GM21825 (cell line): Measurements from ENCODE around the gene PRDM8.
"Not testable (repeated sequence)": the region's sequence is repeated elsewhere in the genome, so short reads cannot be mapped to it uniquely, and the experiment has no call there.

ENCODE experiments used
- ATAC-seq: cut with Tn5 transposase; IDR thresholded peaks from one replicate; pipeline ENCODE4 v1.9.1; 2021; ENCODE audit warnings: mild to moderate bottlenecking, moderate library complexity; ENCODE audit not compliant: unreplicated experiment

PRDM8 gene

DNA sequence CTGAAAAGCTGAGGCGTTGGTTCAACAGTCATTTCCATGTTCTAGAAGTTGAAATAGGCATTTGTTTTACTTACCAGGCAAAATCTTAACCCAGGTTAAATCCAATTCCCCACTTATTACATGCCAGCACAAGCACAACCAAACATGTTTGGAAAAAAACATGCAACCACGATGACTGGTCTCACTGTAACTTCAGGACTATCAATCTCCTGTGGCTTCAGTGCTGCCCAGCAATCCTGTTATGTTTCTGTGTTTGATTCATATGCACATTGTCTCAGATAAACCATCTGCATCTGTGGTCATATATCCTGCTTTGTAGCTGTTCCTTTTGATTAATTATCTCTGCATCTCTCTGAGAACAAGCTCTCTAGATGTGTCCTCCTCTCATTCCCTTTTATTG is 28.3 kb downstream of the PRDM8 start:
- no peak for ATAC-seq

- no peak for ATAC-seq
These were observed 28.8 kb downstream of the PRDM8 start for GRCh38 chr4:80226094-80226493.

GRCh38 chr4:80228460-80228859 is 31.2 kb downstream of the PRDM8 start:
- ATAC-seq: no peak

DNA sequence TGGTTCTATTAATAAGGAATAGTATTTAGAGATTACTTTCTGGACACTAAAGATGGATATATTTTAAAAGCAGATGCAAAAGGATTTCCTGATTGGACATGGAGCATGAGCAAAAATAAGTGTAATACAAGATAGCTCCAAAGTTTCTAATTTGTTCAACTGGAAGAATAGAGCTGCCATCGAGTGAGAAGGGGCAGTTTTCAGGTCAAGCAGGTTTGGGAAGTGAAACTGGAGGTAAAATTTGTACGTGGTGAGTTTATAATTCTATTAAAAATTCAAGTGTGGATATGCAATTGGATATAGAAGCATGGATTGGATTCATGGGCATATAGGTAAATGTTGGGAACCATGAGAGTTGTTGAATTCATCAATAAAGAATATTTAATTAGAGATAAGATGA is 31.8 kb downstream of the PRDM8 start:
- peak; percentile 26 for ATAC-seq

GRCh38 chr4:80229590-80229989 is 32.3 kb downstream of the PRDM8 start:
- ATAC-seq: peak; percentile 96

- no peak for ATAC-seq
These were observed 33.9 kb downstream of the PRDM8 start for GRCh38 chr4:80231180-80231579.

DNA sequence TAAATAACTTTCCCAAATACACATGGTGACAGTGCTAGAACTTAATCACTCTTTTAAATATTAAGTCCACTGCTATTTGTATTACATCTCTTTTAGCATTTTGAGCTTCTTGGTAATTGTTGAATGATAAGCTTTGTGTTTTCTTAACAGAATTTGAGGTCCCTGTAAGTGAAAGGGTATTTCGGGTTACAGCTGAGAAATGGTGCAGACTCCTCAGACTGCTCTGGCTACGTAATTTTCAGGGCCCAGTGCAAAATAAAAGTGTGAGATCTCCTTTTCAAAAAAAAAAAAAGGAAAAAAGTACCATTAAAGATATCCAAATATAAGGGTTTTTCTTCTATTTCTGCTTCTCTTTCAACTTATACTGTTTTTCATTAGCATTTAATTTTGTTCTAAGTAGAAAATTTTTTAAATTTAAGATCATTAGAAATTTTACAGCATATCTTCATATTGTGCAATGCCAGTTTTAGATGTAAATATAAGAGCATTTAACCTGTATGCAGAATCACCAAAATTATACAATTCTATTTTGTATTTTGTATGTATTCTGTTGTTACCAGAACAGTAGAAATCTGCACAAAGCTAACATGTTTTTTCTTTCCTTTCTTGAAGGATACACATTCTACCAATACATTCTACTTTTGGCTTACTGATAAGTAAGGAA is 35.5 kb downstream of the PRDM8 start:
- no peak for ATAC-seq

- ATAC-seq: no peak
These were observed 36.1 kb downstream of the PRDM8 start for GRCh38 chr4:80233390-80233789.

- no peak for ATAC-seq
These were observed 38.1 kb downstream of the PRDM8 start for GRCh38 chr4:80235451-80235850.

DNA sequence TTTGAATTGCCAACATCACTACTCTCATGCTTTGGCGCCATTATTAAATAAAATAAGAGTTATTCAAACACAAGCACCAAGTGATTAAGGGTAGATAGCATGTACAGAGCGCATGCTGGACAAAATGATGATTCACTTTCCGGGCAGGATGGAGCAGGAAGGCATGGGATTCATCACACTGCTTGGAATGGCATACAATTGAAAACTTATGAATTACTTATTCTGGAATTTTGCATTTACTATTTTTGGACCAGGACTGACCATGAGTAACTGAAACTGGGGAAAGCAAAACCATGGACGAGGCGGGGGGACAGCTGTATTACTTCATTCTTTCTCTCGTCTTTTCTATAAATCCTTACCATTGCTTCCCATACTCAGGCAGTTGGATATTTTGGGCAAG is 40.7 kb downstream of the PRDM8 start:
- ATAC-seq: no peak

DNA sequence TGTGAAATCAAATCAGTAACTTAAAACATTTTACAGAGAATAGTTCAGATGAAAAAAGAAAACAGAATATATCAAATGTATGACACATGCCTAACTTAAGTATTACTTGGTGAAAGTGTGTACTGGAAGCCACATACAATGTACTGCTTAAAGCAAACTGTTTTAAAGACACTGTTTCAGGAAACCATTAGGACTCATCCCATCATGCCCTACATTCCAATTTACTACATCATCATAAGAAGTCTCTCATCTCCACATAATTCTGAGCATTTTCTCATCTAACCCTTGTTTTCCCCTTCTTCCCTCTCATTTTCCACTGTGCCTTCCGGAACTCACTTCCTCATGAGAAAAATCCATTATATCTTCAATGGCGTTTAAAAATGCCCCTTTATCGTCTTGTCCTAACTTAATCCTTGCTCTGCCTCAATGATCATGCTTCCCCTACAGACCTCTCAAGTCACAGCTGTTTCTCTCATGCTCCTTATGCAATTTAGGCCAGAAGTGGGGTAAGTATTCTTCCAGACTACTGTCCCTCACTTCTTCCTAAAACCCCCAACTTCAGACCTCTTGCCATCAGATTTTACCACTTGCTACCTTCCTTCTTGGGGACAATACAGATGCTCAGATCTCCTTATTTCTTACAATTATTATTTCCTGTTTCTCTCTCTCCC is 42.3 kb downstream of the PRDM8 start:
- no peak for ATAC-seq

DNA sequence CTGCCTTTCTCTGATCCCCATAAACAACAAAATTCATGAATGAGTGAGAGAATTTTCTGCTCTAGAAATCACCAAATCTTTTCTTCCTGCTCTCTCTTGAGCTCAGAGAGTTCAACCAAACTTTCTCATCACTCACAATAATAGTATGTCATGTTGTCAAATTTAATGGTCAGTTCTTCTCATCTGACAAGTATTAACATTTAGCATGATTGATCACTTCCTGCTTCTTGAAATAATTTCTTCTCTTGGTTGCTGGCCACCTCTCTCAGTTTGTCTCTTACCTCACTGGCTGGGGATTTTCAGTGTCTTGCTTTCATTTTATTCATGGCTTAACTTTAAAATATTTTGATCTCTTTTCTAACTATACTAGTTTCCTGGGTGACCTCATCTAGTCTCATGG is 43.7 kb downstream of the PRDM8 start:
- ATAC-seq: no peak

GRCh38 chr4:80243274-80244018 is 46.1 kb downstream of the PRDM8 start:
- no peak for ATAC-seq

- not testable (repeated sequence) for ATAC-seq
These were observed 50.2 kb downstream of the PRDM8 start for GRCh38 chr4:80247484-80247883.

GRCh38 chr4:80249144-80249543 is 51.8 kb downstream of the PRDM8 start:
- no peak for ATAC-seq

GRCh38 chr4:80252427-80252826 is 55.1 kb downstream of the PRDM8 start:
- ATAC-seq: no peak

DNA sequence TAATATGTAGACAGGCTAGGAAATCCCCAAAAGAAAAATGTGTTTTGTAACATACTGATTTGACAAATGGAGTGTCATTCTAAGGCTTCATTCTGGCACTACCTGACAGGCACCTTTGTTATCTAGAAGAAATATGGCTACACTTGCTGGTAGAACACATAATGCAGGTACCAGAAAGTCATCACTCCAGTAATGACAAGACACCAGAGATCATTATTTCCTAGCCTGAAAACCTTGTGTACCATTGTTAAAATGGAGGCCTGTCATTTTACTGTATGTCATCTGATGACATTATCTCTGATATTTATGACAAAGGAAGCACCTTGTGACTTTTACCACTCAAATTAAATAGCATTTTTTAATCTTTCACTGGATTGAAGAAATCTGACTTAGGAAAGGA is 55.6 kb downstream of the PRDM8 start:
- ATAC-seq: no peak

DNA sequence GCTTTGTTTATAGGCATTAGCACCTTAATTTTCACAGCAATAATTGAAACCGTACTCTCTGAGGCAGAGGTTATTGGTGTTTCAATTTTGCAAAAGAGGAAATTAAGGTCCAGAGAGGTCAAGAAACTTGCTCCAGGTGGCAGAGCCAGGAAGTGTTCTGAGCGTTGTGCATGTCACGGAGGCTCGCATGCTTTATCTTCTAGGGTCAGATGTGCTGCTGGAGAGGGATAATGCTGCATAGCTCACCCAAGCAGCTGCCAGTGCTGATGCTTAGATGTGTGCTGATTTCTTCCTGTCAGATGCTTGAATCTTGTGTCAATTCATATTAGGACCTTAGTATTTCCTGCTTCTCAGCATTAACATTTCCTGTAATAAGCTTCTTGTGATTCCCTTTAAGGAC is 56.2 kb downstream of the PRDM8 start:
- no peak for ATAC-seq
